Vagina (tissue), 2 donors: ENCODE data around the gene ZIC4. TPM values are rescaled to one million over a fixed set of nuclear protein-coding genes. Genes with fewer than 3 reads are reported as not detected.

Experiments used
- DNase-seq, 2 donors: peaks; one replicate each; pipeline ENCODE4 v3.0.0-alpha.2; 2017; ENCODE audit errors: extremely low spot score in 2 of 2
- H3K27ac ChIP-seq: fragments of 200-600 bp; sonication (generic); one replicate; pipeline ENCODE4 v1.5.1; 2019
- H3K27me3 ChIP-seq: fragments of 200-600 bp; sonication (generic); one replicate; pipeline ENCODE4 v1.5.1; 2019
- H3K36me3 ChIP-seq, 2 donors: fragments of 200-600 bp; sonication (generic); one replicate each; pipeline ENCODE4 v1.5.1; 2017 to 2019
- H3K4me1 ChIP-seq: fragments of 200-600 bp; sonication (generic); one replicate; pipeline ENCODE4 v1.5.1; 2019
- H3K4me3 ChIP-seq, 2 donors: fragments of 200-600 bp; sonication (generic); 1 replicate in 1 of 2; 2 replicates in 1 of 2; pipeline ENCODE4 v1.5.1; 2016 to 2019
- H3K9me3 ChIP-seq: fragments of 200-600 bp; sonication (generic); one replicate; pipeline ENCODE4 v1.5.1; 2019
- POLR2A ChIP-seq, 2 donors: fragments of 450-650 bp; IDR thresholded peaks; one replicate each; pipeline ENCODE4 v1.6.1; 2017; ENCODE audit warnings: antibody characterized with exemption in 2 of 2, mild to moderate bottlenecking in 2 of 2, moderate library complexity in 2 of 2
- POLR2AphosphoS5 ChIP-seq, 2 donors: sonication (generic); formaldehyde crosslinking; IDR thresholded peaks; one replicate each; pipeline ENCODE4 v1.9.0; 2017; ENCODE audit warnings: antibody characterized with exemption in 2 of 2, mild to moderate bottlenecking in 2 of 2, low read depth in 1 of 2; ENCODE audit not compliant: insufficient read depth in 1 of 2
- intact Hi-C: fragments of 100-400 bp; cut with DNase I; formaldehyde crosslinking; loops from one replicate; pipeline ENCODE4 v1.15.1; 2023
- total RNA-seq: library from RNA; depleted of rRNA; stranded (reverse); fragments of >200 nt; gene quantifications from one replicate; pipeline ENCODE4 v1.2.3, GENCODE V29; 2016
- TF ChIP-seq, protein P1 (sequence below), 3 experiments: fragments of 450-650 bp in 2 of 3; fragments of 200-600 bp in 1 of 3; sonication (generic) in 1 of 3; IDR thresholded peaks; one replicate each; pipeline ENCODE4 v1.5.1; 2017 to 2019; ENCODE audit warnings: antibody characterized with exemption in 3 of 3, mild to moderate bottlenecking in 2 of 3, moderate library complexity in 2 of 3

ZIC4 gene
- total RNA-seq, 1 donor from 2014 or later = not detected

DNA sequence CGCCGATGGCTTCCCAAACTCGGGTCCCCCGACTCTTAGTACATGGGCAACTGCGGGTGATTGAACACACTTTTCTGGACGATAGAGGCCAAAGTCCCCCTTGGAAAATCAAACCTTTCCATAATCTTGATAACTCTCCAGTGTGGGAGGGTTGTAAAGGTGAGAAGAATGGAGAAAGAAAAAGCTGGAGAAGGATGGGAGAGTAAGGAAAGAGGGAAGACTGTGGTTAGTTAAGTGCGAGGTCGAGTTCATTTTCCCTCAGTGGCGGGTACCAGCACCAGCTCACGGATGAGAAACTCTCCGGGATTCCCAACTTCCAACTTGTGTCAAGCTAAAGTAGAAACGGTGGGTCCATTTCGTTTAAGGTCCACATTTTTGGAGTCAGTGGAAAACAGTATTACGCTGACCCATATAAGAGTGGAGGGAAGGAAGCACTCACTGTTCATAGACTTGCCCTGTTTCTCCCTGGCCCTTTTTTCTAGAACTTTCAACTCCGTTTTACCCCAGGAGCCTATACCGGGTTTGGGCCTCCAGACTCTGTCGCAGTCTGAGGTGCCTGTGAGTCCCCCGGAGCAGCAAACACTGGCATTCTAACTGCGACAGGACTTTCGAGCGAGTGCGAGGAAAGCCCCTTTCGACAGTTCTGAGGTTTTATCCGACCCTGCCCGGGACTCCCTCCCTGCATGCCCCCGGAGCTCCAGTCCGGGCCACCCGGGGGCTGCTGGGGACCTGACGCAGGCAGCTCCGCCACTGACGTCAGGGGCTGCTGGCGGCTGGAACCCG lies 17.6 kb upstream of the ZIC4 start:
- intact Hi-C loops = no loop called here
- DNase-seq = no peak
- no peak overlapping the region for H3K27ac ChIP-seq
- H3K4me3 ChIP-seq = no peak overlapping the region
- H3K4me1 ChIP-seq = peaks cover 7% of the 10 kb centered on the region
- peaks cover 16% of the 10 kb centered on the region for H3K27me3 ChIP-seq
- no peaks in the 10 kb centered on the region for H3K36me3 ChIP-seq
- TF ChIP-seq POLR2A (IDR thresholded peaks at IDR 0.05) = no peak
- TF ChIP-seq, protein P1, sequence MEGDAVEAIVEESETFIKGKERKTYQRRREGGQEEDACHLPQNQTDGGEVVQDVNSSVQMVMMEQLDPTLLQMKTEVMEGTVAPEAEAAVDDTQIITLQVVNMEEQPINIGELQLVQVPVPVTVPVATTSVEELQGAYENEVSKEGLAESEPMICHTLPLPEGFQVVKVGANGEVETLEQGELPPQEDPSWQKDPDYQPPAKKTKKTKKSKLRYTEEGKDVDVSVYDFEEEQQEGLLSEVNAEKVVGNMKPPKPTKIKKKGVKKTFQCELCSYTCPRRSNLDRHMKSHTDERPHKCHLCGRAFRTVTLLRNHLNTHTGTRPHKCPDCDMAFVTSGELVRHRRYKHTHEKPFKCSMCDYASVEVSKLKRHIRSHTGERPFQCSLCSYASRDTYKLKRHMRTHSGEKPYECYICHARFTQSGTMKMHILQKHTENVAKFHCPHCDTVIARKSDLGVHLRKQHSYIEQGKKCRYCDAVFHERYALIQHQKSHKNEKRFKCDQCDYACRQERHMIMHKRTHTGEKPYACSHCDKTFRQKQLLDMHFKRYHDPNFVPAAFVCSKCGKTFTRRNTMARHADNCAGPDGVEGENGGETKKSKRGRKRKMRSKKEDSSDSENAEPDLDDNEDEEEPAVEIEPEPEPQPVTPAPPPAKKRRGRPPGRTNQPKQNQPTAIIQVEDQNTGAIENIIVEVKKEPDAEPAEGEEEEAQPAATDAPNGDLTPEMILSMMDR (IDR thresholded peaks at IDR 0.05) = no peak
- TF ChIP-seq POLR2AphosphoS5 (IDR thresholded peaks at IDR 0.05; ENCODE audit: insufficient read depth in 1 of 2, low read depth in 1 of 2) = no peak
- no peaks in the 10 kb centered on the region for H3K9me3 ChIP-seq

- intact Hi-C loops = no loop called here
- no peak for TF ChIP-seq POLR2A (IDR thresholded peaks at IDR 0.05)
- TF ChIP-seq POLR2AphosphoS5 (IDR thresholded peaks at IDR 0.05; ENCODE audit: insufficient read depth in 1 of 2, low read depth in 1 of 2) = no peak
- TF ChIP-seq, protein P1 (IDR thresholded peaks at IDR 0.05) = no peak
- Histone ChIP-seq H3K27ac (no peak overlapping the region), H3K4me3 (no peak overlapping the region), H3K36me3 (no peaks in the 10 kb centered on the region), H3K27me3 (peaks cover 20% of the 10 kb centered on the region), H3K9me3 (no peaks in the 10 kb centered on the region), H3K4me1 (peaks cover 10% of the 10 kb centered on the region)
- DNase-seq = no peak
These were observed 17.1 kb upstream of the ZIC4 start for GRCh38 chr3:147423537-147423797.

DNA sequence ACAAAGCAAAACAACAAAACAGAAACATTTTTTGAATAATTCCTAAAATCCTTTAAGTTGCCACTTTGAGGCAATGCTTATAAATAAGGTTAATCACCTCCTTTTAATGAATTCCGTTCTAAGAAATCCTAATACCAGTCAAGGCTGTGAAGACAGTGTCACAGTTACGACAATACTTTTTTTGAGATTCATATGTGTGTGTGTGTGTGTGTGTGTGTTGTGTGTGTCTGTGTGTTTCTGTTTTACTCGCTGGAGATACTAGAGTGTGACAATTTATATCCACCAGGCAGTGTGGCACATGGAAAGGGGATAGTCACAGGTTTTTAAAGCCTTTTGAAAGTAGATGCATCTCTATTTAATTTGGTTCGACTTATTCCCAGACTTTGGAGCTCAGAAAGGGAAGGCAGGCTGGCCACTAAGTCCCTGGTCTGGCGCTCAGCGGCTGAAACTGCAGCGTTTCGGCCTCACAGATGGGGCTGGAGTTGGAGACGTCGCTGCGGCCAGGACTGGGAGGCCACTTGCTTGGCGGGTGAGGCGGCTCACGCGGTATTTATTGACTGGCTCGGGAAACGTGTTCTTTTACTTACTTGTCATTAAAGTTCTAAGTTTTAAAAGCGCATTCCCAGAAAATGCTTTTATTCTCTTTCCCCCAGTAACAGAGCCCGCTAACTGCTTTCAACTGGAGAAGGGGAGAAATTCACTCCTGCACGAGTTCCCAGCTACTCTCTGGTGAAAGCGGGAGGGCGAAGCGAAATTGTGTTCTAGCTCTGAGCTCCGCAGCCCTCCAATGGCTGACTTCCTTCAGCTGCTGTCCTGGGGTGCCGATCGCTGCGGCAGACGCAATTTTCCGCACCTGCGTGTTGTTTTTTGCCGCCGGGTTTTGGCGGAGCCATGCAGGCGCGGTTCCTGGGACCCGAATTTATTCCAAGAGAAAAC lies 16.5 kb upstream of the ZIC4 start:
- Histone ChIP-seq H3K27me3 (peaks cover 20% of the 10 kb centered on the region), H3K27ac (no peak overlapping the region), H3K36me3 (no peaks in the 10 kb centered on the region), H3K4me1 (peaks cover 10% of the 10 kb centered on the region), H3K4me3 (no peak overlapping the region), H3K9me3 (no peaks in the 10 kb centered on the region)
- intact Hi-C loops = no loop called here
- TF ChIP-seq, protein P1 (IDR thresholded peaks at IDR 0.05) = no peak
- no peak for TF ChIP-seq POLR2A (IDR thresholded peaks at IDR 0.05)
- no peak for TF ChIP-seq POLR2AphosphoS5 (IDR thresholded peaks at IDR 0.05; ENCODE audit: insufficient read depth in 1 of 2, low read depth in 1 of 2)
- no peak for DNase-seq

DNA sequence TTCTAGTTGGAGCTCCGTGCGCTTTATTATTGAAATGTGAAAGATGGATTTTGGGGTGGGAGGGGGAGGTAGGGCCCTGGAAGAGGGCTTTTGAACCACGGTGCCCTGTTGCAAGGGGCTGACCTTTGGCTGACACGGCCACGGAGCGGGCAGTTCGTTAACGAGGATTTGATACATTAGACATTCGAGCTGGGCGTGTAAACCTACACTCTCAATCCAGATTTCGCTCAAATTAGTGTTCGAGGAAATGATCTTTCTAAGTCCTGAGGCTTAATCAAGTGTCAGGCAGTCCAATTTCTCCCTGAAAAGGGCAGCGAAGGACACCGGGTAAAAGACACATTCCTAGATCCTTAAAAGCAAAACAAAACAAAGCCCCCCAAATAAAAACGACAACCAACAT lies 15.9 kb upstream of the ZIC4 start:
- intact Hi-C loops = no loop called here
- TF ChIP-seq, protein P1 (IDR thresholded peaks at IDR 0.05) = no peak
- TF ChIP-seq POLR2AphosphoS5 (IDR thresholded peaks at IDR 0.05; ENCODE audit: insufficient read depth in 1 of 2, low read depth in 1 of 2) (no peak), POLR2A (IDR thresholded peaks at IDR 0.05) (no peak)
- H3K36me3 ChIP-seq = no peaks in the 10 kb centered on the region
- no peaks in the 10 kb centered on the region for H3K9me3 ChIP-seq
- H3K27ac ChIP-seq = no peak overlapping the region
- DNase-seq = no peak
- H3K4me3 ChIP-seq = no peak overlapping the region
- H3K4me1 ChIP-seq = peaks cover 10% of the 10 kb centered on the region
- H3K27me3 ChIP-seq = peaks cover 20% of the 10 kb centered on the region
